Islet precursor cell (in vitro differentiated cells): ENCODE results near the gene CAPZA3.
"Not testable (repeated sequence)": the region's sequence is repeated elsewhere in the genome, so short reads cannot be mapped to it uniquely, and the experiment has no call there.

ENCODE experiments used
- DNase-seq: peaks from one replicate; pipeline ENCODE4 v3.0.0-alpha.2; 2018

The CAPZA3 gene

DNA sequence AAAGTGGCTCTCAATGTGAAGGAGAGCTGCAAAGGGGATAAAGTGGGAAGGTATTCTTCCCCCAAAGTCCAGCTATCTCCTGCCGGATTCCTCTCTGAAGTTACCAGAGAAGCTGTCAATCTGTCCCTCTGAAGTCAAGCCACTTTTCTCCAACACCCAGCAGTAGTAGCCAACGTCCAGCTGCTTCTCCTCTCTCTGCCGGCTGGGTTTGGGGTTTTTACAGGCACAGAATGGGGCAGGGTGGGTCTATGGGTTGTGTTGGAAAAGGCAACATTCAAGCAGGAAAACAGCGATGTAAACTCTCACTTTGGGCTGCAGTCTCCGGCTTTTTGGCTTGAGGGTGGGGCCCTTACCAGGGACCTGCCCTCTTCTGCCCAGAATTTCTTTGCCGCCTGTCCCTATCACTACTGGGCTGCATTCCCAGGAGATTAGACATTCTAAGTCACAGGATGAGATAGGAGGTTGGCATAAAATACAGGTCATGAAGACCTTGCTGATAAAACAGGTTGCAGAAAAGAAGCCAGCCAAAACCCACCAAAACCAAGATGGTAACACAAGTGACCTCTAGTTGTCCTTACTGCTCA, 16.3 kb downstream of the CAPZA3 start:
- DNase-seq: no peak

DNA sequence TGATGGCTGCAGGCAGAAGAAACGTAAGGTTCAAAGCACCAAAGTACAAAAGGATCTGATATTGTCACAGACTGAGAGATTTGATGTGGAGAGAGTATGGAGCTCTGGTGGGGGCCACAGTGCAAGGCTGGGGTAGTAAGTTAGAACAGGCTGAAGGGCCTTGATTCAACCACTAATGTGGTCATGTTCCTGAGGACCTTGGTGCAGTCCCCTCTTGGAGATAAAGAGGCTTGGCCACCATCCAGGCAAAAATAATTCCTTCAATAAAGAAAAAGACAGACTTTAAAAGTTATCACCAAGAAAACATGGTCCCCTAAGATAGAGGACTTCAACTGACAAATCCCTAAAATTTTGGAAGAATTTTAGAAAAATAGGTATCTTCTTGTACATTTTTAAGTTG, 17.4 kb downstream of the CAPZA3 start:
- no peak for DNase-seq

DNA sequence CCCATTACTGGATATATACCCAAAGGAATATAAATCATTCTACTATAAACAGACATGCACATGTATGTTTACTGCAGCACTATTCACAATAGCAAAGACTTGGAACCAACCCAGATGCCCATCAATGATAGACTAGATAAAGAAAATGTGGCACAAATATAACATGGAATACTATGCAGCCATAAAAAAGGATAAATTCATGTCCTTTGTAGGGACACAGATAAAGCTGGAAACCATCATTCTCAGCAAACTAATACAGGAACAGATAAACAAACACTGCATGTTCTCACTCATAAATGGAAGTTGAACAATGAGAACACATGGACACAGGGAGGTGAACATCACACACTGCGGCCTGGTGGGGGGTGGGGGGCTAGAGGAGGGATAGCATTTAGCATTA, 28.6 kb downstream of the CAPZA3 start:
- DNase-seq: not testable (repeated sequence)

DNA sequence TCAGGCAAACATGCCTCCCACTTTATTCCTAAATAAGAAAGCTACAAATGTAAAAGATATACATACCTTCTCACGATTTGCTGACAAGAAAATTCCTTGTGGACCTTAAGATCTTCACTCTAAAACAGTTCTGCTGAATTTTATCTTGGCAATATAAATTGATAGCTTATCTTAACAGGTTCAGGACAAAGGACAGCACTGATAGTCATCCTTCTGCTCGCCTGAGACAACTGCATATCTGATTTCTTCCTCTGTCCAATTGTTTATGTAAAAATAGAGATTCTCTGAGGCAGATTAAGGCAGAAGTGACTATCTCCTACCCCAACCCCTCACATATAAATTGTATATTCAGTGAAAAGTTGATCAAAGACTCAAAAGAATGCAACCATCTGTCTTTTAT, 44.9 kb downstream of the CAPZA3 start:
- DNase-seq: no peak

GRCh38 chr12:18785465-18785864, 47.5 kb downstream of the CAPZA3 start:
- not testable (repeated sequence) for DNase-seq
